Lower lobe of right lung (tissue), 2 donors: ENCODE results near the gene CALML3. TPM values are rescaled to one million over a fixed set of nuclear protein-coding genes. Genes with fewer than 3 reads are reported as not detected.

ENCODE experiments used
- ATAC-seq, 2 donors: fragments of 200-7000 bp; cut with Tn5 transposase; one replicate each; pipeline ENCODE4 v1.9.1; 2020 to 2022; ENCODE audit warnings: mild to moderate bottlenecking in 2 of 2, moderate library complexity in 2 of 2
- DNase-seq: peaks from one replicate; pipeline ENCODE4 v3.0.0-alpha.2; 2020
- H3K27ac ChIP-seq: fragments of 200-600 bp; one replicate; pipeline ENCODE4 v1.8.0; 2022
- H3K27me3 ChIP-seq: fragments of 200-600 bp; one replicate; pipeline ENCODE4 v1.8.0; 2022; ENCODE audit warnings: low read depth
- H3K36me3 ChIP-seq: fragments of 200-600 bp; one replicate; pipeline ENCODE4 v1.8.0; 2022; ENCODE audit warnings: mild to moderate bottlenecking
- H3K4me1 ChIP-seq: fragments of 200-600 bp; one replicate; pipeline ENCODE4 v1.8.0; 2022
- H3K4me3 ChIP-seq: fragments of 200-600 bp; one replicate; pipeline ENCODE4 v1.8.0; 2022; ENCODE audit warnings: mild to moderate bottlenecking
- H3K9me3 ChIP-seq: fragments of 200-600 bp; one replicate; pipeline ENCODE4 v1.8.0; 2022
- intact Hi-C: fragments of 100-400 bp; cut with DNase I; formaldehyde crosslinking; loops from one replicate; pipeline ENCODE4 v1.11.0; 2022
- total RNA-seq: library from RNA; stranded (reverse); fragmentation: NEBNext Ultra II Directional; extraction: Animal tissue kit (Norgen Biotek cat#: 25700); gene quantifications from one replicate; pipeline ENCODE4 v1.2.1, GENCODE V29; 2021
- TF ChIP-seq, protein P1 (sequence below): fragments of 200-600 bp; IDR thresholded peaks from one replicate; pipeline ENCODE4 v1.8.0; 2022; ENCODE audit warnings: antibody characterized with exemption, mild to moderate bottlenecking
- donor health status: DM: no; HTN: yes; CAD: no; lungs with severe emphysema.

Gene CALML3
- total RNA-seq, 1 donor from 2014 or later: not detected

DNA sequence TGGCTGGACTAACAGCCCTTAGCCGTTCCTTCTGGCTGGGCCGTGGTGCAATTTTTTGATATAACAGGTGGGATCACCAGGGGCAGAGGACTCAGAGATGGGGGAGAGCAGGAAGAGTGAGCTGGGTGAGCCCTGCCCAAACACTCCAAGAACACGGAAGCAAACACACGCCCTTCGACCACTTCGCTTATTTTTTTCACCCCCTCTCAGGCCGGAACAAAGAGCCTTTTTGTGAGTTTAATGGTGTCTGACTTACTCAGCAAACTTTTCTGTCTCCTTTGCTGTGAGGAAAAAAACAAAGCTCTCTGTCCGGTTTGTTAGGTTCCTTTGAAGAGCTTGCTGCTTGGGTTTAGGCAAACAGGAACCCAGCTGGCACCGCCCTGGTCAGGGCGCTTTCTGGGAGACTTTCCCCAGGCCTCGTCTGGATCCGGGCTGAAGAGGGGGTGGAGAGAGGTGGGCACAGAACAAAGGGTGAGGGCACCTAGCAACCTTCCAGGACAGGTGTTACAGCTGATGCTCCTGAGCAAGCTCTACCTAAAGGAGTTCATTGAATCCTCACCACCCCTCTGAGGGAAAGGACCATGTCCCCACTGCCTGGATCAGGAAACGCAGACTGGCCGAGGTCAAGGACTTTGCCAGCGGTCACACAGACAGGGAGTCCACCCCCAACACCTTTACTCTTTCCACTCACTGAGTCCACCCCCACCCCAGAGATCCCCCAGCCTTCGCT, 23.3 kb downstream of the CALML3 start:
- peak overlapping the region; percentile 89 for H3K27ac ChIP-seq
- H3K4me1 ChIP-seq: peaks cover 53% of the 10 kb centered on the region
- H3K9me3 ChIP-seq: no peaks in the 10 kb centered on the region
- TF ChIP-seq, protein P1, sequence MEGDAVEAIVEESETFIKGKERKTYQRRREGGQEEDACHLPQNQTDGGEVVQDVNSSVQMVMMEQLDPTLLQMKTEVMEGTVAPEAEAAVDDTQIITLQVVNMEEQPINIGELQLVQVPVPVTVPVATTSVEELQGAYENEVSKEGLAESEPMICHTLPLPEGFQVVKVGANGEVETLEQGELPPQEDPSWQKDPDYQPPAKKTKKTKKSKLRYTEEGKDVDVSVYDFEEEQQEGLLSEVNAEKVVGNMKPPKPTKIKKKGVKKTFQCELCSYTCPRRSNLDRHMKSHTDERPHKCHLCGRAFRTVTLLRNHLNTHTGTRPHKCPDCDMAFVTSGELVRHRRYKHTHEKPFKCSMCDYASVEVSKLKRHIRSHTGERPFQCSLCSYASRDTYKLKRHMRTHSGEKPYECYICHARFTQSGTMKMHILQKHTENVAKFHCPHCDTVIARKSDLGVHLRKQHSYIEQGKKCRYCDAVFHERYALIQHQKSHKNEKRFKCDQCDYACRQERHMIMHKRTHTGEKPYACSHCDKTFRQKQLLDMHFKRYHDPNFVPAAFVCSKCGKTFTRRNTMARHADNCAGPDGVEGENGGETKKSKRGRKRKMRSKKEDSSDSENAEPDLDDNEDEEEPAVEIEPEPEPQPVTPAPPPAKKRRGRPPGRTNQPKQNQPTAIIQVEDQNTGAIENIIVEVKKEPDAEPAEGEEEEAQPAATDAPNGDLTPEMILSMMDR: no peak
- no peaks in the 10 kb centered on the region for H3K27me3 ChIP-seq
- no peaks in the 10 kb centered on the region for H3K36me3 ChIP-seq
- peak overlapping the region; percentile 27 for H3K4me3 ChIP-seq
- intact Hi-C loops: no loop called here
- peak; percentile 81 for DNase-seq
- peak; percentile 75 to 79 for ATAC-seq

GRCh38 chr10:5549462-5550249, 24.9 kb downstream of the CALML3 start:
- Histone ChIP-seq H3K27ac (no peak overlapping the region), H3K4me1 (peaks cover 57% of the 10 kb centered on the region)

GRCh38 chr10:5550250-5550545, 25.4 kb downstream of the CALML3 start:
- no peaks in the 10 kb centered on the region for H3K27me3 ChIP-seq
- no peaks in the 10 kb centered on the region for H3K36me3 ChIP-seq
- H3K4me1 ChIP-seq: peaks cover 53% of the 10 kb centered on the region
- H3K9me3 ChIP-seq: no peaks in the 10 kb centered on the region
- H3K4me3 ChIP-seq: no peak overlapping the region
- DNase-seq (no peak), ATAC-seq (no peak)
- TF ChIP-seq, protein P1: no peak
- H3K27ac ChIP-seq: no peak overlapping the region
- intact Hi-C loops: no loop called here

More at GRCh38 chr10:5549462-5550249, 24.9 kb downstream of the CALML3 start:
- intact Hi-C loops: no loop called here
- ATAC-seq (no peak), DNase-seq (peak; percentile 24)
- H3K4me3 ChIP-seq: no peak overlapping the region
- H3K27me3 ChIP-seq: no peaks in the 10 kb centered on the region
- no peaks in the 10 kb centered on the region for H3K36me3 ChIP-seq
- H3K9me3 ChIP-seq: no peaks in the 10 kb centered on the region
- TF ChIP-seq, protein P1: no peak

- Histone ChIP-seq H3K9me3 (no peaks in the 10 kb centered on the region), H3K36me3 (no peaks in the 10 kb centered on the region), H3K4me3 (no peak overlapping the region), H3K4me1 (peaks cover 46% of the 10 kb centered on the region), H3K27me3 (no peaks in the 10 kb centered on the region), H3K27ac (no peak overlapping the region)
- TF ChIP-seq, protein P1: no peak
- ATAC-seq (no peak), DNase-seq (peak; percentile 41)
- intact Hi-C loops: no loop called here
These were observed 26.1 kb downstream of the CALML3 start for GRCh38 chr10:5550621-5551530.
